PC-3 (cell line): ENCODE data around the gene P2RY4. TPM values are rescaled to one million over a fixed set of nuclear protein-coding genes. Genes with fewer than 3 reads are reported as not detected.

Experiments used
- ATAC-seq: fragments of 200-7000 bp; cut with Tn5 transposase; 2 replicates; pipeline ENCODE4 v1.9.1; 2020; ENCODE audit warnings: mild to moderate bottlenecking, moderate library complexity
- BruUV-seq: library from RNA; stranded (reverse); fragments of 400-500 nt; replicated peaks from 2 replicates; lab custom pipeline; 2021; lab: Mats Ljungman, UMichigan
- CTCF ChIA-PET: fragments of 300-600 bp; sonication (Branson Sonifier 250); formaldehyde crosslinking; loops from one replicate; lab custom pipeline; 2022; ENCODE audit warnings: antibody characterized with exemption; lab: Charles Lee
- POLR2A ChIA-PET: fragments of 300-600 bp; sonication (Branson Sonifier 250); formaldehyde crosslinking; loops from one replicate; lab custom pipeline; 2022; ENCODE audit warnings: antibody characterized with exemption; ENCODE audit not compliant: unreplicated experiment; lab: Charles Lee
- DNase-seq: peaks from one replicate; pipeline ENCODE4 v3.0.0-alpha.2; 2015
- H2AFZ ChIP-seq: fragments of 300-600 bp; sonication (generic); 2 replicates; pipeline ENCODE4 v1.6.0; 2016; ENCODE audit warnings: antibody characterized with exemption, low read length
- H3F3A ChIP-seq: fragments of 300-600 bp; sonication (generic); one replicate; pipeline ENCODE4 v1.6.0; 2017; ENCODE audit warnings: antibody characterized with exemption, low read length, control low read depth, mild to moderate bottlenecking; ENCODE audit not compliant: unreplicated experiment
- H3K27ac ChIP-seq: fragments of 300-600 bp; sonication (generic); 2 replicates; pipeline ENCODE4 v1.5.1; 2016; ENCODE audit warnings: mild to moderate bottlenecking, low read length
- H3K27me3 ChIP-seq: fragments of 300-600 bp; sonication (generic); 2 replicates; pipeline ENCODE4 v1.6.1; 2016; ENCODE audit warnings: low read length, mixed read lengths
- H3K36me3 ChIP-seq: fragments of 300-600 bp; sonication (generic); 2 replicates; pipeline ENCODE4 v1.6.1; 2016; ENCODE audit warnings: low read depth, mixed run types, low read length, mixed read lengths
- H3K4me1 ChIP-seq: fragments of 300-600 bp; sonication (generic); 2 replicates; pipeline ENCODE4 v1.5.1; 2016; ENCODE audit warnings: low read length; ENCODE audit not compliant: insufficient read depth
- H3K4me2 ChIP-seq: fragments of 300-600 bp; sonication (generic); 2 replicates; pipeline ENCODE4 v1.6.0; 2016; ENCODE audit warnings: low read length
- H3K4me3 ChIP-seq: fragments of 300-600 bp; sonication (generic); 2 replicates; pipeline ENCODE4 v1.5.1; 2016; ENCODE audit warnings: mild to moderate bottlenecking, low read length, mixed read lengths
- H3K79me2 ChIP-seq: fragments of 300-600 bp; sonication (generic); 2 replicates; pipeline ENCODE4 v1.6.1; 2017; ENCODE audit warnings: low read length, mixed read lengths
- H3K9ac ChIP-seq: fragments of 300-600 bp; sonication (generic); 2 replicates; pipeline ENCODE4 v1.6.0; 2016; ENCODE audit warnings: mild to moderate bottlenecking, low read length
- H3K9me2 ChIP-seq: fragments of 300-600 bp; sonication (generic); replicated peaks from 2 replicates; pipeline ENCODE4 v1.6.1; 2016; ENCODE audit warnings: mixed run types, low read length, mixed read lengths
- H3K9me3 ChIP-seq: fragments of 300-600 bp; sonication (generic); 2 replicates; pipeline ENCODE4 v1.6.1; 2016; ENCODE audit warnings: low read length, mixed read lengths
- H4K20me1 ChIP-seq: fragments of 300-600 bp; sonication (generic); 2 replicates; pipeline ENCODE4 v1.6.1; 2016; ENCODE audit warnings: low read length, mixed read lengths
- EZH2 ChIP-seq: fragments of 300-600 bp; sonication (generic); IDR thresholded peaks from one replicate; pipeline ENCODE4 v1.6.1; 2017; ENCODE audit warnings: antibody characterized with exemption, mild to moderate bottlenecking, low read length; ENCODE audit not compliant: unreplicated experiment
- EZH2phosphoT487 ChIP-seq: fragments of 300-600 bp; sonication (generic); IDR thresholded peaks from 2 replicates; pipeline ENCODE4 v1.6.1; 2018; ENCODE audit warnings: mild to moderate bottlenecking, antibody characterized with exemption, low read length, borderline replicate concordance
- intact Hi-C: fragments of 100-400 bp; cut with micrococcal nuclease; formaldehyde crosslinking; loops from 2 replicates; pipeline ENCODE4 v1.9.0; 2023
- total RNA-seq: library from RNA; depleted of rRNA; stranded (reverse); fragments of >200 nt; gene quantifications from 2 replicates; pipeline ENCODE4 v1.2.3, GENCODE V29; 2014
- TF ChIP-seq, protein P1 (sequence below): fragments of 300-600 bp; sonication (generic); conservative IDR thresholded peaks from 2 replicates; pipeline ENCODE4 v1.5.1; 2017; ENCODE audit warnings: antibody characterized with exemption, low read depth, mild to moderate bottlenecking, low read length

P2RY4 gene
- total RNA-seq, 1 experiment from 2014 or later: 0.62 TPM

DNA sequence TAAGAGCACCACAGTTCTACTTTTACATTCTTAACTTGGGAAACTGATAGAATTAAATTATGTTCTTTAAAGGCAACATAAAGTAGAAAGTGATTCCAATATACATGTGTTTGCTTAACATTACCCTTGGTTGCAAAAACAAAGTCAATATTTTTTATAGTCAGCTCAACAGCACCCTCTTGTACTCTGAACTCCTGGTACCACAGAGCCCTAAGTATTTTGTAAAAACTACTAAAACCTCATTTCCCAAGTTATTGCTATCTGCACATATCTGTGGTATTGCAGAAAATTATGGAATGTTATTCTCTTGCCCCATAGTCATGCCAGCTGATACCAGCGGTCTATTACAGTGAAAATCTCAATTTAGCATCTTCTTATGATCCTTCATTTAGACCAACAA, 32.8 kb upstream of the P2RY4 start:
- no peaks in the 10 kb centered on the region for H3K9me2 ChIP-seq
- peaks cover 5% of the 10 kb centered on the region for H3F3A ChIP-seq
- DNase-seq (peak; percentile 7), ATAC-seq (no peak)
- H3K36me3 ChIP-seq: peaks cover 25% of the 10 kb centered on the region
- ChIA-PET CTCF (no interaction called here), POLR2A (no interaction called here)
- H3K27ac ChIP-seq: no peak overlapping the region
- no peak for TF ChIP-seq EZH2phosphoT487
- TF ChIP-seq, protein P1, sequence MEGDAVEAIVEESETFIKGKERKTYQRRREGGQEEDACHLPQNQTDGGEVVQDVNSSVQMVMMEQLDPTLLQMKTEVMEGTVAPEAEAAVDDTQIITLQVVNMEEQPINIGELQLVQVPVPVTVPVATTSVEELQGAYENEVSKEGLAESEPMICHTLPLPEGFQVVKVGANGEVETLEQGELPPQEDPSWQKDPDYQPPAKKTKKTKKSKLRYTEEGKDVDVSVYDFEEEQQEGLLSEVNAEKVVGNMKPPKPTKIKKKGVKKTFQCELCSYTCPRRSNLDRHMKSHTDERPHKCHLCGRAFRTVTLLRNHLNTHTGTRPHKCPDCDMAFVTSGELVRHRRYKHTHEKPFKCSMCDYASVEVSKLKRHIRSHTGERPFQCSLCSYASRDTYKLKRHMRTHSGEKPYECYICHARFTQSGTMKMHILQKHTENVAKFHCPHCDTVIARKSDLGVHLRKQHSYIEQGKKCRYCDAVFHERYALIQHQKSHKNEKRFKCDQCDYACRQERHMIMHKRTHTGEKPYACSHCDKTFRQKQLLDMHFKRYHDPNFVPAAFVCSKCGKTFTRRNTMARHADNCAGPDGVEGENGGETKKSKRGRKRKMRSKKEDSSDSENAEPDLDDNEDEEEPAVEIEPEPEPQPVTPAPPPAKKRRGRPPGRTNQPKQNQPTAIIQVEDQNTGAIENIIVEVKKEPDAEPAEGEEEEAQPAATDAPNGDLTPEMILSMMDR: no peak; the same call in 1 of the 2 replicates
- no peak for TF ChIP-seq EZH2
- H3K27me3 ChIP-seq: no peaks in the 10 kb centered on the region
- H3K9ac ChIP-seq: no peak overlapping the region
- H3K4me2 ChIP-seq: peak overlapping the region; percentile 94
- peaks cover 84% of the 10 kb centered on the region for H3K79me2 ChIP-seq
- peaks cover 23% of the 10 kb centered on the region for H3K4me1 ChIP-seq
- H3K9me3 ChIP-seq: no peaks in the 10 kb centered on the region
- BruUV-seq: no TSS peak
- intact Hi-C loops: loop anchor here (5.0 to 10.0 kb wide), 2 partner anchors 40 to 158 kb away; partner anchors contain the start of gene IGBP1
- H3K4me3 ChIP-seq: peak overlapping the region; percentile 93
- no peak overlapping the region for H2AFZ ChIP-seq
- peaks cover 15% of the 10 kb centered on the region for H4K20me1 ChIP-seq

DNA sequence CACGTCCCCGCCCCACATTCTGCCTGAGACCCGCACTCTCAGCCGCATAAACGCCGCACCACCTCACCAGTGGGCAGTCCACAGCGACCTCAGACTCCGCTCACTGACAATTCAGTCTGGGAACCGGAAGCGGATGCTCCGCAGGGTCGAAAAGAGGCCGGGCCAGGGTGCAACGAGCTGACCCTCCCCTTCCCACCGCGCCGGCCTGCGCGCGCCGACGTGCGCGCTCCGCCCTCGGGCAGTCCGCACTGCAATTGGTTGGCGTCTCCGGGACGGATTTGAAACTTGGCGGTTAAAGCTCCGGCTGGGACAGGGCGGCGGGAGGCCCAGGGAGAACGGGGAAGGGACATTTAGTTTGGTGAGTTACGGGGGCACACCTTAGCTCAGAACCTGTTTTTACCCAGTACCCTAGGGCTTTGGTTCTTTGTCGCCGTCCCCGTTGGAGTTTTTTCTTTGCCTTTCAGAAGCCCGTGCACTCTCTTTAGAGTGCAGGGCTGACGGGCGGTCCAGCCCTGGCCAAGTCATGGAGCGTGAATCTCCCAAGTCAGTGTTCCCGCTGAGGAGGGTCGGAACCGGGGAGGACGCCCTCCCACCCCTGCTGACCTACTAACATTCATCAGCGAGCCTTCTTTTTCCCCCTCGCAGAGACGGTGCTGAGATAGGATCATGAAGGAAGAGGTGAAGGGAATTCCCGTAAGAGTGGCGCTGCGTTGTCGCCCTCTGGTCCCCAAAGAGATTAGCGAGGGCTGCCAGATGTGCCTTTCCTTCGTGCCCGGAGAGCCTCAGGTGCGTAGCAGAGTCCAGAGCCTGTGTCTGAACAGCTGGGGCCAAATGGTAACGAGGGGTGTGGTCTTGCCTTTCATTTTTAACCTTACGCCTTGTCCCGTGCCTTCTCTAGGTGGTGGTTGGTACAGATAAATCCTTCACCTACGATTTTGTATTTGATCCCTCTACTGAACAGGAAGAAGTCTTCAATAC, 30.1 kb upstream of the P2RY4 start, which contains the start of the genes KIF4A and PDZD11:
KIF4A (plus strand) TSS at position 312 of the 978 bp plus-strand sequence; CDS start at position 667, 355 bp downstream.
PDZD11 (minus strand) TSS at position 135 of the 978 bp plus-strand sequence. CDS start 586 bp downstream, outside the sequence.
- ChIA-PET POLR2A (interaction anchor here (0.6 kb wide), 2 partner anchors 157 to 193 kb away, joined by 3 read pairs; partner anchors contain the start of gene IGBP1), CTCF (interaction anchor here (0.7 to 2.0 kb wide), 2 partner anchors 157 to 187 kb away, joined by 3 to 8 read pairs; partner anchors contain the start of gene IGBP1)
- Histone ChIP-seq H3K9me3 (no peaks in the 10 kb centered on the region), H3K4me3 (peak within 1 kb of the TSS; percentile 93), H3K27ac (peak within 1 kb of the TSS; percentile 52), H3K36me3 (peaks cover 15% of the 10 kb centered on the region; the same call in 1 of the 2 replicates), H3K79me2 (peaks cover 61% of the 10 kb centered on the region), H3K27me3 (no peaks in the 10 kb centered on the region), H3F3A (peaks cover 5% of the 10 kb centered on the region), H2AFZ (peak within 1 kb of the TSS; percentile 94), H3K9ac (peak within 1 kb of the TSS; percentile 88), H4K20me1 (peaks cover 15% of the 10 kb centered on the region), H3K9me2 (no peaks in the 10 kb centered on the region), H3K4me1 (peaks cover 23% of the 10 kb centered on the region), H3K4me2 (peak within 1 kb of the TSS; percentile 94)
- BruUV-seq: TSS peak; percentile 73
- intact Hi-C loops: loop anchor here (2.0 to 10.0 kb wide), 3 partner anchors 42 to 155 kb away; partner anchors contain the start of gene IGBP1
- DNase-seq (peak; percentile 88), ATAC-seq (peak; percentile 93)
- TF ChIP-seq EZH2 (no peak), EZH2phosphoT487 (no peak)
- TF ChIP-seq, protein P1: no peak
